Breast epithelium (tissue), 4 donors: ENCODE measurements around the gene SHISA4. TPM values are rescaled to one million over a fixed set of nuclear protein-coding genes. Genes with fewer than 3 reads are reported as not detected.
A peak's percentile ranks its signal among the peaks of the same experiment; 100 is the strongest.

ENCODE experiments used
- DNase-seq, 2 donors: peaks; one replicate each; pipeline ENCODE4 v3.0.0-alpha.2; 2019; ENCODE audit warnings: low spot score in 2 of 2
- H3K27ac ChIP-seq, 2 donors: fragments of 200-600 bp; sonication (generic) in 1 of 2; one replicate each; pipeline ENCODE4 v1.5.1; 2016 to 2019; ENCODE audit warnings: mild to moderate bottlenecking in 1 of 2
- H3K27me3 ChIP-seq, 2 donors: fragments of 200-600 bp; sonication (generic) in 1 of 2; one replicate each; pipeline versions ENCODE4 v1.5.1 to v1.6.0; 2017 to 2019; ENCODE audit warnings: control low read depth in 1 of 2, mild to moderate bottlenecking in 1 of 2
- H3K36me3 ChIP-seq: fragments of 200-600 bp; one replicate; pipeline ENCODE4 v1.5.1; 2019
- H3K4me1 ChIP-seq, 2 donors: fragments of 200-600 bp; sonication (generic); one replicate each; pipeline ENCODE4 v1.5.1; 2016 to 2019; ENCODE audit warnings: control low read depth in 1 of 2
- H3K4me3 ChIP-seq, 3 donors: fragments of 200-600 bp; sonication (generic); 1 replicate in 2 of 3; 2 replicates in 1 of 3; pipeline ENCODE4 v1.5.1; 2016 to 2019; ENCODE audit warnings: mild to moderate bottlenecking in 3 of 3, moderate library complexity in 2 of 3
- H3K9me3 ChIP-seq, 2 donors: fragments of 200-600 bp; sonication (generic) in 1 of 2; one replicate each; pipeline ENCODE4 v1.5.1; 2016 to 2019; ENCODE audit warnings: control low read depth in 1 of 2
- CTCF ChIP-seq, 3 donors: fragments of 450-650 bp; IDR thresholded peaks; one replicate each; pipeline ENCODE4 v1.5.1; 2016 to 2017; ENCODE audit warnings: antibody characterized with exemption in 3 of 3, mild to moderate bottlenecking in 3 of 3, moderate library complexity in 3 of 3
- POLR2A ChIP-seq: fragments of 450-650 bp; IDR thresholded peaks from one replicate; pipeline ENCODE4 v1.6.1; 2016; ENCODE audit warnings: antibody characterized with exemption, mild to moderate bottlenecking, moderate library complexity
- POLR2AphosphoS5 ChIP-seq, 3 donors: sonication (generic); formaldehyde crosslinking; IDR thresholded peaks; one replicate each; pipeline ENCODE4 v1.6.1; 2017; ENCODE audit warnings: antibody characterized with exemption in 3 of 3
- intact Hi-C: fragments of 100-400 bp; cut with DNase I; formaldehyde crosslinking; loops from one replicate; pipeline ENCODE4 v1.15.1; 2023; ENCODE audit warnings: low total_unique reads
- total RNA-seq, 3 donors: library from RNA; depleted of rRNA; stranded (reverse); fragments of >200 nt; gene quantifications; one replicate each; pipeline ENCODE4 v1.1.0, GENCODE V29; 2016

The SHISA4 gene
- total RNA-seq, 3 donors from 2014 or later, result 15.7 to 21.9 (median 20.3) TPM

GRCh38 chr1:201912832-201913231 is 24.1 kb downstream of the SHISA4 start:
- H3K9me3 ChIP-seq, result no peaks in the 10 kb centered on the region
- H3K4me3 ChIP-seq, result peak overlapping the region in 1 of 3 donors; percentile 11
- TF ChIP-seq POLR2A (no peak), POLR2AphosphoS5 (IDR thresholded peaks at IDR 0.05) (peak in 2 of 3 donors; percentile 14 to 55)
- intact Hi-C loops, result no loop called here
- H3K4me1 ChIP-seq, result peaks cover 11 to 17% of the 10 kb centered on the region in 2 donors
- no peaks in the 10 kb centered on the region for H3K36me3 ChIP-seq
- H3K27ac ChIP-seq, result peak overlapping the region; percentile 84 to 94
- no peaks in the 10 kb centered on the region for H3K27me3 ChIP-seq
- no peak for DNase-seq

GRCh38 chr1:201914456-201915235 is 25.9 kb downstream of the SHISA4 start:
- H3K4me1 ChIP-seq, result peaks cover 14 to 23% of the 10 kb centered on the region in 2 donors
- TF ChIP-seq POLR2A, result no peak
- peak; percentile 23 to 57 (median 35) for TF ChIP-seq POLR2AphosphoS5 (IDR thresholded peaks at IDR 0.05)
- no peak for TF ChIP-seq CTCF (IDR thresholded peaks at IDR 0.05)
- peak overlapping the region; percentile 84 to 94 for H3K27ac ChIP-seq
- H3K27me3 ChIP-seq, result no peaks in the 10 kb centered on the region
- H3K9me3 ChIP-seq, result no peaks in the 10 kb centered on the region
- no peak for DNase-seq
- no peaks in the 10 kb centered on the region for H3K36me3 ChIP-seq
- H3K4me3 ChIP-seq, result peak overlapping the region in 1 of 3 donors; percentile 46
- intact Hi-C loops, result no loop called here

DNA sequence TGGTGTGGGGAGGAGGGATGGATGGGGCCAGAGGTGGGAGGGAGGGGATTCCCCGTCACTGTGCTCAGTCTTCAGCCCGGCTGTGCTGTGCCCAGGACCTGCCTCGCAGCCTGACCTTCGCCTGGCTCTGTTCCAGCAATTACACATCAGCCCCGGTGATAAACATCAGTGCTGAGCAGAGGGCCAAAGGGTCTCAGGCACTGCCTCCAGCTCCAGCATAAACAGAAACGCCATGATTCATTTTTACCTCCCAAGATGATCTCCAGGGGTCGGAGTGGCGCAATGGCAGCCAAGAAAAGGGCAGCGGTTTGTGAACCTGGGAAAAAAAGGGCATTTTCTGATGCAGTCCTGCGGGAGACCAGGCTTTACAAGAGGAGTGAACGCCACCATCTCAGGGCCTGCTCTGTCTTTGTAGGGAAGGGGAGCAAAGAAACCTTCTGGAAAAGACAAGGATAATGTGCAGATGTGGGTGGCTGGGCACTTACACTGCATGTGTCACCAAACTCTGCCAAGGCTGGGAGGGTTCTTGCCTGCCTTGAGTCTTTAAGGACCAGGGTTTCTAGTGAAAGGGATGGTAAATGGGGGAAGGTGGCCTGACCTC is 28.1 kb downstream of the SHISA4 start:
- H3K27ac ChIP-seq, result peak overlapping the region; percentile 84 to 94
- TF ChIP-seq POLR2AphosphoS5 (IDR thresholded peaks at IDR 0.05) (peak; percentile 34 to 87 (median 84)), CTCF (IDR thresholded peaks at IDR 0.05) (no peak), POLR2A (no peak)
- peaks cover 14 to 23% of the 10 kb centered on the region in 2 donors for H3K4me1 ChIP-seq
- H3K4me3 ChIP-seq, result peak overlapping the region in 1 of 3 donors; percentile 10
- intact Hi-C loops, result no loop called here
- DNase-seq, result peak; percentile 62
- no peaks in the 10 kb centered on the region for H3K36me3 ChIP-seq
- H3K27me3 ChIP-seq, result no peaks in the 10 kb centered on the region
- H3K9me3 ChIP-seq, result no peaks in the 10 kb centered on the region

- no peaks in the 10 kb centered on the region for H3K36me3 ChIP-seq
- TF ChIP-seq POLR2A (no peak), POLR2AphosphoS5 (IDR thresholded peaks at IDR 0.05) (peak in 1 of 3 donors; percentile 11)
- intact Hi-C loops, result no loop called here
- peak overlapping the region in 1 of 3 donors; percentile 10 for H3K4me3 ChIP-seq
- no peak for DNase-seq
- peak overlapping the region; percentile 84 to 94 for H3K27ac ChIP-seq
- H3K4me1 ChIP-seq, result peaks cover 14 to 23% of the 10 kb centered on the region in 2 donors
- no peaks in the 10 kb centered on the region for H3K27me3 ChIP-seq
- no peaks in the 10 kb centered on the region for H3K9me3 ChIP-seq
These were observed 28.8 kb downstream of the SHISA4 start for GRCh38 chr1:201917362-201918033.

DNA sequence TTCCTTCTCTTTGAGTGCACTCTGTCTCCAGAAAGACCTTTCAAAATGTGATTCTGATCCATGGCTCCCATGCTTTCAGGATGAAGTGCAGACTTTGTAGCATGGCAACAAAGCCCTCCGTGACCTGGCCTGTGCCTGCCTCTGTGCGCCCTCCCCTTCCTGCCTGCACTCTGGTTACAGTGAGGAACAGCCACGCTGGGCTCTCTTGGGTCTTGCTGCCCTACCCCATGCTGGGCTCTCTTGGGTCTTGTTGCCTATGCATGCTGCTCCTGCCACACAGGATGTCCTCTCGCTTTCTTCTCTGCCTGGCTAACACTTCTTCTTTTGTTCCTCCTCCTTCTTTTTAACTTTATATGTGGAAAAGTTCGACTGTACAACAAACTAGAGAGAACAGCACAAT is 29.6 kb downstream of the SHISA4 start:
- H3K36me3 ChIP-seq, result no peaks in the 10 kb centered on the region
- no peaks in the 10 kb centered on the region for H3K9me3 ChIP-seq
- TF ChIP-seq POLR2A (no peak), CTCF (IDR thresholded peaks at IDR 0.05) (no peak), POLR2AphosphoS5 (IDR thresholded peaks at IDR 0.05) (no peak)
- no peak for DNase-seq
- H3K27ac ChIP-seq, result peak overlapping the region; percentile 84 to 94
- no peaks in the 10 kb centered on the region for H3K27me3 ChIP-seq
- H3K4me1 ChIP-seq, result peaks cover 14 to 18% of the 10 kb centered on the region in 2 donors
- intact Hi-C loops, result no loop called here
- no peak overlapping the region for H3K4me3 ChIP-seq
